H1 (cell line): ENCODE results near the gene NSG2. TPM values are rescaled to one million over a fixed set of nuclear protein-coding genes. Genes with fewer than 3 reads are reported as not detected.

Source experiments
- CTCF ChIA-PET: fragments of 300-600 bp; sonication (Branson Sonifier 250); formaldehyde crosslinking; loops from one replicate; lab custom pipeline; 2021; ENCODE audit not compliant: partially characterized antibody; lab: Charles Lee
- POLR2A ChIA-PET: fragments of 300-600 bp; sonication (Branson Sonifier 250); formaldehyde crosslinking; loops from one replicate; lab custom pipeline; 2021; ENCODE audit warnings: inconsistent platforms; ENCODE audit not compliant: partially characterized antibody; lab: Charles Lee
- DNase-seq, 2 experiments: peaks; one replicate each; pipeline versions ENCODE4 v3.0.0 to v3.0.0-alpha.2; 2010 to 2022; ENCODE audit warnings: low spot score in 2 of 2, low read depth in 1 of 2, mixed read lengths in 1 of 2
- FAIRE-seq: peaks from 2 replicates; lab custom pipeline; 2011; peaks lifted over from hg19 to GRCh38; lab: Jason Lieb, UNC
- H2AFZ ChIP-seq: 2 replicates; pipeline ENCODE4 v1.8.1; 2012; ENCODE audit warnings: low read length, inconsistent platforms
- H2AK5ac ChIP-seq: 2 replicates; pipeline ENCODE4 v1.6.1; 2013; ENCODE audit warnings: low read depth, low read length
- H2BK120ac ChIP-seq: replicated peaks from 2 replicates; pipeline ENCODE3; 2013; ENCODE audit warnings: low read depth, low read length, inconsistent platforms
- H2BK12ac ChIP-seq: 2 replicates; pipeline ENCODE4 v1.6.1; 2013; ENCODE audit warnings: low read depth, low read length
- H2BK15ac ChIP-seq: 2 replicates; pipeline ENCODE4 v1.6.1; 2013; ENCODE audit warnings: low read length
- H2BK20ac ChIP-seq: 2 replicates; pipeline ENCODE4 v1.6.1; 2013; ENCODE audit warnings: low read length
- H2BK5ac ChIP-seq: 2 replicates; pipeline ENCODE4 v1.6.1; 2013; ENCODE audit warnings: low read depth, low read length
- H3K14ac ChIP-seq: 2 replicates; pipeline ENCODE4 v1.6.1; 2013; ENCODE audit warnings: inconsistent platforms; ENCODE audit not compliant: insufficient read length
- H3K18ac ChIP-seq: 2 replicates; pipeline ENCODE4 v1.6.1; 2013; ENCODE audit warnings: low read length; ENCODE audit errors: extremely low read depth
- H3K23ac ChIP-seq: 2 replicates; pipeline ENCODE4 v1.6.1; 2013; ENCODE audit warnings: inconsistent platforms; ENCODE audit not compliant: insufficient read length
- H3K23me2 ChIP-seq: 2 replicates; pipeline ENCODE4 v1.6.1; 2013; ENCODE audit warnings: low read depth, low read length
- H3K27ac ChIP-seq: 2 replicates; pipeline ENCODE4 v1.6.1; 2011; ENCODE audit warnings: low read depth, low read length, inconsistent platforms
- H3K27me3 ChIP-seq, 4 experiments: replicated peaks in 1 of 4; 1 replicate in 1 of 4; 2 replicates in 3 of 4; pipeline versions ENCODE4 v1.6.1 to v1.8.1; 2011 to 2013; ENCODE audit warnings: low read length in 3 of 4, mild to moderate bottlenecking in 3 of 4, inconsistent platforms in 2 of 4, mixed read lengths in 2 of 4, moderate library complexity in 1 of 4; ENCODE audit not compliant: control insufficient read depth in 3 of 4, insufficient read depth in 3 of 4; ENCODE audit errors: extremely low read depth in 1 of 4
- H3K36me3 ChIP-seq, 4 experiments: 2 replicates each; pipeline versions ENCODE4 v1.6.1 to v1.8.1; 2011 to 2013; ENCODE audit warnings: mild to moderate bottlenecking in 4 of 4, low read length in 3 of 4, moderate library complexity in 2 of 4, control low read depth in 1 of 4, inconsistent platforms in 1 of 4; ENCODE audit not compliant: insufficient read depth in 4 of 4, control insufficient read depth in 2 of 4
- H3K4ac ChIP-seq: replicated peaks from 2 replicates; pipeline ENCODE3; 2013; ENCODE audit warnings: low read length, low read depth, mixed read lengths, inconsistent platforms; ENCODE audit not compliant: insufficient read length
- H3K4me1 ChIP-seq, 4 experiments: replicated peaks in 1 of 4; 1 replicate in 1 of 4; 2 replicates in 3 of 4; pipeline versions ENCODE4 v1.6.1 to v1.8.1; 2011 to 2013; ENCODE audit warnings: low read length in 3 of 4, inconsistent platforms in 2 of 4, mixed read lengths in 1 of 4; ENCODE audit not compliant: insufficient read depth in 4 of 4, control insufficient read depth in 3 of 4
- H3K4me2 ChIP-seq, 2 experiments: 2 replicates each; pipeline versions ENCODE4 v1.6.1 to v1.8.1; 2011 to 2013; ENCODE audit warnings: low read depth in 2 of 2, low read length in 2 of 2, control low read depth in 1 of 2, inconsistent platforms in 1 of 2, mild to moderate bottlenecking in 1 of 2; ENCODE audit not compliant: insufficient read depth in 1 of 2
- H3K4me3 ChIP-seq, 4 experiments: fragments of 200-600, 300-600 bp in 1 of 4; sonication (generic), shearing (Covaris generic), sonication (Bioruptor Twin) in 1 of 4; 2 replicates each; pipeline versions ENCODE4 v1.5.1 to v1.8.1; 2011 to 2016; ENCODE audit warnings: low read length in 4 of 4, low read depth in 3 of 4, control low read depth in 2 of 4, inconsistent platforms in 2 of 4, mild to moderate bottlenecking in 2 of 4, mixed read lengths in 1 of 4, moderate library complexity in 1 of 4; ENCODE audit not compliant: insufficient read depth in 2 of 4; ENCODE audit errors: extremely low read depth in 1 of 4
- H3K56ac ChIP-seq: replicated peaks from 2 replicates; pipeline ENCODE3; 2013; ENCODE audit warnings: low read depth, mild to moderate bottlenecking, mixed read lengths, low read length, inconsistent platforms; ENCODE audit not compliant: insufficient read length
- H3K79me1 ChIP-seq: 2 replicates; pipeline ENCODE4 v1.6.1; 2013; ENCODE audit warnings: low read depth, low read length, control low read depth
- H3K79me2 ChIP-seq, 2 experiments: 2 replicates each; pipeline versions ENCODE4 v1.6.1 to v1.8.1; 2012 to 2013; ENCODE audit warnings: low read length in 2 of 2, mild to moderate bottlenecking in 2 of 2, inconsistent platforms in 1 of 2; ENCODE audit not compliant: insufficient read depth in 2 of 2, control insufficient read depth in 1 of 2
- H3K9ac ChIP-seq, 4 experiments: replicated peaks in 1 of 4; 1 replicate in 1 of 4; 2 replicates in 3 of 4; pipeline versions ENCODE4 v1.6.1 to v1.8.1; 2011 to 2013; ENCODE audit warnings: low read depth in 3 of 4, low read length in 3 of 4, control low read depth in 2 of 4, mild to moderate bottlenecking in 2 of 4, moderate library complexity in 2 of 4, inconsistent platforms in 1 of 4; ENCODE audit errors: extremely low read depth in 1 of 4
- H3K9me3 ChIP-seq, 2 experiments: 2 replicates each; pipeline versions ENCODE4 v1.6.1 to v1.8.1; 2012 to 2013; ENCODE audit warnings: mild to moderate bottlenecking in 2 of 2, moderate library complexity in 2 of 2, control low read depth in 1 of 2, inconsistent platforms in 1 of 2, low read depth in 1 of 2, low read length in 1 of 2, mixed read lengths in 1 of 2; ENCODE audit not compliant: insufficient read depth in 2 of 2
- H4K20me1 ChIP-seq, 2 experiments: replicated peaks in 1 of 2; 2 replicates each; pipeline versions ENCODE3 to v1.8.1; 2011 to 2013; ENCODE audit warnings: inconsistent platforms in 2 of 2, low read length in 2 of 2, mild to moderate bottlenecking in 1 of 2; ENCODE audit not compliant: insufficient read depth in 2 of 2, control insufficient read depth in 1 of 2
- H4K5ac ChIP-seq: 2 replicates; pipeline ENCODE4 v1.6.1; 2013; ENCODE audit warnings: low read length, low read depth, mixed read lengths, inconsistent platforms; ENCODE audit not compliant: insufficient read length
- H4K8ac ChIP-seq: 2 replicates; pipeline ENCODE4 v1.8.0; 2013; ENCODE audit warnings: mild to moderate bottlenecking, moderate library complexity, low read length, inconsistent platforms; ENCODE audit not compliant: insufficient read depth; ENCODE audit errors: extremely low read depth
- H4K91ac ChIP-seq: replicated peaks from 2 replicates; pipeline ENCODE3; 2013; ENCODE audit warnings: low read length, mixed read lengths, inconsistent platforms; ENCODE audit not compliant: insufficient read length
- KDM4A ChIP-seq: IDR thresholded peaks from one replicate; pipeline ENCODE4 v1.7.1; 2012; ENCODE audit warnings: low read depth, mild to moderate bottlenecking, moderate library complexity, low read length, inconsistent platforms; ENCODE audit not compliant: severe bottlenecking
- SIN3A ChIP-seq, 2 experiments: IDR thresholded peaks in 1 of 2; conservative IDR thresholded peaks in 1 of 2; 2 replicates each; pipeline ENCODE4 v1.6.1; 2011 to 2012; ENCODE audit warnings: low read length in 2 of 2, improper control_type of control experiment in 1 of 2, low read depth in 1 of 2, mild to moderate bottlenecking in 1 of 2
- SP2 ChIP-seq: IDR thresholded peaks from 2 replicates; pipeline ENCODE4 v1.6.1; 2012; ENCODE audit warnings: mild to moderate bottlenecking, low read length, inconsistent platforms
- SUZ12 ChIP-seq: fragments of 200-600 bp; sonication (generic); IDR thresholded peaks from 2 replicates; pipeline ENCODE4 v1.6.1; 2012; ENCODE audit warnings: mild to moderate bottlenecking, inconsistent platforms, low read length, moderate library complexity, mixed read lengths
- WGBS, 2 experiments: shearing (Covaris generic) in 1 of 2; methylation state at CpG; one replicate each; pipeline versions ENCODE4 v1.1.6 to v1.1.7; 2013 to 2015; ENCODE audit warnings: low lambda C conversion rate in 2 of 2, mixed read lengths in 2 of 2, inconsistent platforms in 1 of 2, low coverage in 1 of 2, missing lambda C conversion rate in 1 of 2; ENCODE audit not compliant: insufficient replicate concordance in 2 of 2, insufficient coverage in 1 of 2, insufficient read length in 1 of 2; ENCODE audit errors: extremely low coverage in 1 of 2, missing lambda C conversion rate in 1 of 2; 5-methylcytosine and 5-hydroxymethylcytosine counted together
- polyA plus RNA-seq, 7 experiments: library from polyadenylated mRNA; depleted of rRNA in 3 of 7; stranded (reverse) in 5 of 7; unstranded in 2 of 7; fragments of >200 nt in 5 of 7; fragments of 200-250 nt in 2 of 7; gene quantifications; 1 replicate in 5 of 7; 2 replicates in 1 of 7; 4 replicates in 1 of 7; pipeline versions ENCODE4 v1.2.1 to v1.2.3, GENCODE V29; 2011 to 2013; ENCODE audit warnings: missing spikeins in 2 of 7, mixed read lengths in 2 of 7
- total RNA-seq: library from RNA; stranded (reverse); fragmentation: NEBNext Ultra II Directional; extraction: Animal tissue kit (Norgen Biotek cat#: 25700); gene quantifications from 2 replicates; pipeline ENCODE4 v1.2.1, GENCODE V29; 2021
- TF ChIP-seq, protein P1 (sequence below): IDR thresholded peaks from 2 replicates; pipeline ENCODE4 v1.6.1; 2011; ENCODE audit warnings: low read length, improper control_type of control experiment

Gene NSG2
- total and polyA plus RNA-seq, 2 of the 8 experiments (the other 6 are each of a cell fraction or from before 2014, with no cell fraction given), result 0.56 to 0.78 TPM

- Histone ChIP-seq H3K23me2 (no peaks in the 10 kb centered on the region), H4K91ac (no peak overlapping the region), H3K56ac (no peak overlapping the region), H3K14ac (no peak overlapping the region), H4K8ac (no peak overlapping the region), H4K5ac (no peak overlapping the region), H3K4ac (no peak overlapping the region), H2BK15ac (no peak overlapping the region), H2BK120ac (no peak overlapping the region), H2AFZ (no peak overlapping the region), H3K79me1 (no peaks in the 10 kb centered on the region), H3K23ac (no peak overlapping the region), H3K18ac (no peak overlapping the region), H2AK5ac (no peak overlapping the region), H3K4me1 (no peaks in the 10 kb centered on the region), H3K27ac (no peak overlapping the region), H4K20me1 (no peaks in the 10 kb centered on the region), H2BK5ac (no peak overlapping the region), H3K4me3 (no peak overlapping the region), H3K9ac (no peak overlapping the region), H3K36me3 (no peaks in the 10 kb centered on the region; a peak in 1 of 8 replicates), H2BK12ac (no peak overlapping the region), H3K27me3 (no peaks in the 10 kb centered on the region; a peak in 1 of 7 replicates), H3K79me2 (no peaks in the 10 kb centered on the region), H2BK20ac (no peak overlapping the region), H3K4me2 (no peak overlapping the region), H3K9me3 (no peaks in the 10 kb centered on the region)
- ChIA-PET POLR2A (no interaction called here), CTCF (interaction anchor here (1.3 to 1.7 kb wide), 2 partner anchors 66 to 213 kb away, joined by 3 to 4 read pairs; no protein-coding TSS in a partner anchor)
- FAIRE-seq, result no peak
- TF ChIP-seq KDM4A (no peak), SP2 (no peak), SUZ12 (no peak), SIN3A (conservative IDR thresholded peaks at IDR 0.05 in 1 of 2, IDR thresholded peaks at IDR 0.05 in 1 of 2; ENCODE audit: low read depth in 1 of 2, low read length in 2 of 2) (no peak)
- TF ChIP-seq, protein P1, sequence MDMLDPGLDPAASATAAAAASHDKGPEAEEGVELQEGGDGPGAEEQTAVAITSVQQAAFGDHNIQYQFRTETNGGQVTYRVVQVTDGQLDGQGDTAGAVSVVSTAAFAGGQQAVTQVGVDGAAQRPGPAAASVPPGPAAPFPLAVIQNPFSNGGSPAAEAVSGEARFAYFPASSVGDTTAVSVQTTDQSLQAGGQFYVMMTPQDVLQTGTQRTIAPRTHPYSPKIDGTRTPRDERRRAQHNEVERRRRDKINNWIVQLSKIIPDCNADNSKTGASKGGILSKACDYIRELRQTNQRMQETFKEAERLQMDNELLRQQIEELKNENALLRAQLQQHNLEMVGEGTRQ, result no peak
- DNase-seq, result no peak
- WGBS, 2 experiments, result 94% methylated on average over 10 of the region's 10 CpGs; no CpG with 5 or more reads in 1 of the 2 experiments
These were observed 44.6 kb downstream of the NSG2 start for GRCh38 chr5:174090129-174090528.
